Measurements from ENCODE around the gene C7orf57. TPM values are rescaled to one million over a fixed set of nuclear protein-coding genes. Genes with fewer than 3 reads are reported as not detected.
"Not testable (repeated sequence)": the region's sequence is repeated elsewhere in the genome, so short reads cannot be mapped to it uniquely, and the experiment has no call there.

C7orf57 gene
- total RNA-seq, 2 experiments from 2014 or later, result 0.33 to 0.46 TPM

DNA sequence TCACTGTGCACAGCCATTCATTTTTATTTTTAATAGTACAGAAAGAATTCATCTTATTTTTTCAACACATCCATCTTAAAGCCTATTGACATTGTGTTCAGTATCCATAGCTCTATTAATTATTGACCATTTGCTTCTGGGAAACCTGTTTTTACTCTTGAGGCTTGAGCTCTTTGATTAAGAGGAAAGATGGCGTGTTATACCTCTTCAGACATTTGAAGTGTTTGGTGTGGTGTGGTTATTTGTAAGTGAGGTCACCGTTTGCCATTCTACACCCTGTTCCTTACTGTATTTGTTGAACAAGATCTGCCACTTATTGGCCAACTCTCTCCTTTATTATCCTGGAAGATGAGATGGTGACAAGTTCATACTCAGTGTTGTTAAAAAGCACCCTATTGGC lies 18.4 kb downstream of the C7orf57 start:
- CTCF ChIA-PET, result interaction anchor here (1.1 kb wide), 1 partner anchor 28 kb away, joined by 3 read pairs; no protein-coding TSS in a partner anchor
- ATAC-seq, result no peak
- H3K4me1 Mint-ChIP-seq, result peaks cover 10% of the 10 kb centered on the region

DNA sequence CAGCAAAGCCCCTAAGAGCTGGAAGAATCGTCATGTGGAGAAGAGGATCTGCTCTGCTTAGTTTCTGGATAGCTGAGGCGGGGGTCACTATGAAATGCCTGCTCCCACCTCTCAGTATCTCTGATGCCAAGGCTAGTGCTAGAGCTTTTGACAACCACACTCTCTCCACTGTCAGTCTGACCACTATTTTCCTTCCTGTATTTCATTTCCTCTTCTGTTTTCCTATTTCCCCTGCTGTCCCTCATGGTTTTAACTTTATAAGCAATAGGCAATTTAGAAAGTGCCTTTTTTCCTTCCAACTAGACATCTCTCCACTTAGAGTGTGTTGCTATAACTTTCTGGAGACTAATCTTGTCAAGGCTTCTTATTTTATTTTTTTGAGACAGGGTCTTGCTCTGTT lies 23.6 kb downstream of the C7orf57 start:
- H3K4me1 Mint-ChIP-seq, result no peaks in the 10 kb centered on the region
- ATAC-seq, result no peak

More for the DNA sequence above, 18.4 kb downstream of the C7orf57 start:
- peaks cover 8% of the 10 kb centered on the region for H3K9me3 Mint-ChIP-seq (ENCODE audit: low read depth)
- H3K27ac Mint-ChIP-seq, result no peak overlapping the region
- intact Hi-C loops (cut with DNase I, micrococcal nuclease), result loop anchor here in 1 of 2 experiments (1.0 kb wide), 1 partner anchor 32 kb away; no protein-coding TSS in a partner anchor
- no peaks in the 10 kb centered on the region for H3K36me3 Mint-ChIP-seq (ENCODE audit: low read depth)
- H3K27me3 Mint-ChIP-seq, result no peaks in the 10 kb centered on the region
- no peak overlapping the region for H3K4me3 Mint-ChIP-seq
- POLR2A ChIA-PET, result no interaction called here
- DNase-seq, result no peak

DNA sequence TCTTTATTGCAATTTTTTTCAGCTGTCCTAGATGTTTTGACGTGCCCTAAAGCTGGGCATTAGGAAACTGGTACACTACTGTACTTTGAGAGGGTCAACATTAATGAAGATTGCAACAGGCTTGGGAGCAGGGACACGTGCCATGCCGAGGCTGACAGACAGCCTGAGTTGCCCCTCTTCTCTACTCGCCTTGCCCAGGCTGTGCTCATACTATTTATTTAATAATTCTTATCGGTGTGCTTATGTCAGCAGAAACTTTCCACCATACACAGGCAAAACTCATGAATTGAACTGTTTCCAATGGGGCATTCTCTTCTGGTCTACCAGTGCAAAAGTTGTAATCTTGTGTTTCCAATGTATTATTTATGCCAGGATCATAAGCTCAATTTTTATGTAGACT lies 24.4 kb downstream of the C7orf57 start:
- ATAC-seq (no peak), DNase-seq (no peak)
- no peak overlapping the region for H3K27ac Mint-ChIP-seq
- POLR2A ChIA-PET, result no interaction called here
- peaks cover 10% of the 10 kb centered on the region for H3K36me3 Mint-ChIP-seq (ENCODE audit: low read depth)
- H3K9me3 Mint-ChIP-seq (ENCODE audit: low read depth), result peaks cover 14% of the 10 kb centered on the region
- H3K27me3 Mint-ChIP-seq, result no peaks in the 10 kb centered on the region
- intact Hi-C loops (cut with DNase I, micrococcal nuclease), result no loop called here
- no peak overlapping the region for H3K4me3 Mint-ChIP-seq
- CTCF ChIA-PET, result interaction anchor here (0.6 to 1.0 kb wide), 2 partner anchors 11 to 115 kb away, joined by 3 to 4 read pairs; no protein-coding TSS in a partner anchor
- H3K4me1 Mint-ChIP-seq, result no peaks in the 10 kb centered on the region

More for the DNA sequence above, 23.6 kb downstream of the C7orf57 start:
- peaks cover 8% of the 10 kb centered on the region for H3K36me3 Mint-ChIP-seq (ENCODE audit: low read depth)
- no peaks in the 10 kb centered on the region for H3K27me3 Mint-ChIP-seq
- H3K9me3 Mint-ChIP-seq (ENCODE audit: low read depth), result peaks cover 12% of the 10 kb centered on the region
- no peak overlapping the region for H3K4me3 Mint-ChIP-seq
- ChIA-PET POLR2A (no interaction called here), CTCF (no interaction called here)
- intact Hi-C loops (cut with DNase I, micrococcal nuclease), result no loop called here
- H3K27ac Mint-ChIP-seq, result no peak overlapping the region
- DNase-seq, result no peak

DNA sequence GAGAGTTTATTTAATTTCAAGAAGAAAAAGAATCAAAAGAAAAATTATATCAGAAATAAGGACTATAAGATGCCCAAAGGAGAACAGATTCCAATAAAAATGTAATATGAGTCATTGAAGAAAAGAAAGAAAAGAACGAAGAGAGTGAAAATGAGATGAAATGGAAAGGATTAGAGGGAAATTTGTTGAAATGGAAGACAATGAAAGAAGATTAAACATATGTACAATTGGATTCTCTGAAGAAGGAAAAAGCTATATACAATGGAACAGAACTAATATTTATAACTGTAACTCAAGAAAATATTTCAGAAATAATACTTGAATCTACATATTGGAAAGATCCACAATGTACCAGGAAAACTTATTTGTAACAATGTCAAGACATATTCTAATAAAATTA lies 28.6 kb downstream of the C7orf57 start:
- DNase-seq, result no peak
- POLR2A ChIA-PET, result no interaction called here
- CTCF ChIA-PET, result interaction anchor here (1.7 kb wide), 1 partner anchor 119 kb away, joined by 5 read pairs; no protein-coding TSS in a partner anchor
- peaks cover 10% of the 10 kb centered on the region for H3K36me3 Mint-ChIP-seq (ENCODE audit: low read depth)
- H3K27ac Mint-ChIP-seq, result no peak overlapping the region
- intact Hi-C loops (cut with DNase I, micrococcal nuclease), result no loop called here
- no peak for ATAC-seq
- H3K4me3 Mint-ChIP-seq, result no peak overlapping the region
- peaks cover 2% of the 10 kb centered on the region for H3K27me3 Mint-ChIP-seq
- H3K9me3 Mint-ChIP-seq (ENCODE audit: low read depth), result peaks cover 7% of the 10 kb centered on the region
- H3K4me1 Mint-ChIP-seq, result no peaks in the 10 kb centered on the region

DNA sequence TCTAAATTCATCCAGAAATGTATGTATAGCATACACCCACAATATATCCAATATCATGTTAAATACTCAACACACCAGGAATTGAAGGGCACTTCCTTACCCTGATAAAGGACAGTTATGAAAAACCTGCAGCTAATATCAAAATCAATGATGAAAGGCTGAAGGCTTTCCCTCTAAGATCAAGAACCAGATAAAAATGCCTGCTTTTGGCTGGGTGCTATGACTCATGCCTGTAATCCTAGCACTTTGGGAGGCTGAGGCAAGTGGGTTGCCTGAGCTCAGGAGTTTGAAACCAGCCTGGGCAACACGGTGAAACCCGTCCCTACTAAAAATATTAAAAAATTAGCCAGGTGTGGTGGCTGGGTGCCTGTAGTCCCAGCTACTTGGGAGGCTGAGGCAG lies 32.1 kb downstream of the C7orf57 start:
- intact Hi-C loops (cut with DNase I, micrococcal nuclease), result no loop called here
- DNase-seq (no peak), ATAC-seq (no peak)
- ChIA-PET POLR2A (no interaction called here), CTCF (interaction anchor here (1.1 kb wide), 1 partner anchor 122 kb away, joined by 3 read pairs; no protein-coding TSS in a partner anchor)
- peaks cover 12% of the 10 kb centered on the region for H3K9me3 Mint-ChIP-seq (ENCODE audit: low read depth)
- H3K27ac Mint-ChIP-seq, result no peak overlapping the region
- peaks cover 2% of the 10 kb centered on the region for H3K27me3 Mint-ChIP-seq
- H3K36me3 Mint-ChIP-seq (ENCODE audit: low read depth), result peaks cover 14% of the 10 kb centered on the region
- H3K4me1 Mint-ChIP-seq, result no peaks in the 10 kb centered on the region
- H3K4me3 Mint-ChIP-seq, result no peak overlapping the region

DNA sequence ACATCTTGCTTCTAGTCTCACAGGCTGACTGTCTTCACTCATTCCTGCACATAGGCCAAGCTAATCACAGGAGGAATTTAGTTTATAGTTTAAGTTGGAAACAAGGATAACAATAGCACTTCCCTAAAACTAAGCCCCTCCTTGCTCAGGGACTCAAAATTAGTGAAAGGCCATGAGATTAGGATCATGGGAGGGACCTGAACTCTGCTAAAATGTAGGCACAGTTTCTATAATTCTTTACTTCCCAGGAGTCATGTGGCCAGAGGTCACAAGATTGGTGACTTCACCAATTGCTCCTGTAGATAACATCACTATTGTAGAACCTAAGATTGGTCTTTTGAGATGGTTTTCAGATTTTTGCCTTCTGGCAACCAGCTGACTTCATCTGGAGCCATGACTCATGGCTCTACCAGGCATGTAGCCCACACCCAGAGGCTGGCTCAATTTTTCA lies 38.9 kb downstream of the C7orf57 start:
- H3K4me1 Mint-ChIP-seq, result peaks cover 10% of the 10 kb centered on the region
- POLR2A ChIA-PET, result interaction anchor here (0.6 kb wide), 1 partner anchor 189 kb away, joined by 3 read pairs; no protein-coding TSS in a partner anchor
- ATAC-seq (peak; percentile 72), DNase-seq (no peak)
- H3K27ac Mint-ChIP-seq, result no peak overlapping the region
- H3K4me3 Mint-ChIP-seq, result no peak overlapping the region
- intact Hi-C loops (cut with DNase I, micrococcal nuclease), result no loop called here
- H3K36me3 Mint-ChIP-seq (ENCODE audit: low read depth), result peaks cover 4% of the 10 kb centered on the region
- no peaks in the 10 kb centered on the region for H3K27me3 Mint-ChIP-seq
- H3K9me3 Mint-ChIP-seq (ENCODE audit: low read depth), result peaks cover 5% of the 10 kb centered on the region
- CTCF ChIA-PET, result no interaction called here

DNA sequence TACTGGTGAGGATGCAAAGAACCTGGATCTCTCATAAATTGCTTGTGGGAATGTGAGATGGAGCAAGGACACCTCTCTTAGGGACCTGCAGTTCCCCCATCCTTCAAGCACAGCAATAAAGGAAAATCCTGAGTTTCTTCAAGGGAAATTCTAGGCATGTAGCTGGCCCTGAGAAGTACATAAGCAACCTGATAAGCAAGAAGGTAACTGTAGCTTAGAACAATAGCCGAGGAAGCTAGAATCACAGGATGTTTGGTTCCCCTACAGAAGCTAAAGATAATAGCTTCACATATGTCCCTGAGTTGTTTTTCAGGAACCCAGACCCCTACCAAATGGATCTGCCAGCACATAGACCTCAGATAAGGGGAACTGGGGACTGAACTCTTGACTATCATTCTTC lies 42.1 kb downstream of the C7orf57 start:
- intact Hi-C loops (cut with DNase I, micrococcal nuclease), result no loop called here
- H3K27ac Mint-ChIP-seq, result no peak overlapping the region
- peaks cover 11% of the 10 kb centered on the region for H3K4me1 Mint-ChIP-seq
- ChIA-PET CTCF (interaction anchor here (1.5 kb wide), 1 partner anchor 33 kb away, joined by 4 read pairs; no protein-coding TSS in a partner anchor), POLR2A (no interaction called here)
- ATAC-seq (no peak), DNase-seq (no peak)
- H3K4me3 Mint-ChIP-seq, result no peak overlapping the region
- no peaks in the 10 kb centered on the region for H3K9me3 Mint-ChIP-seq (ENCODE audit: low read depth)
- H3K36me3 Mint-ChIP-seq (ENCODE audit: low read depth), result no peaks in the 10 kb centered on the region
- H3K27me3 Mint-ChIP-seq, result no peaks in the 10 kb centered on the region

DNA sequence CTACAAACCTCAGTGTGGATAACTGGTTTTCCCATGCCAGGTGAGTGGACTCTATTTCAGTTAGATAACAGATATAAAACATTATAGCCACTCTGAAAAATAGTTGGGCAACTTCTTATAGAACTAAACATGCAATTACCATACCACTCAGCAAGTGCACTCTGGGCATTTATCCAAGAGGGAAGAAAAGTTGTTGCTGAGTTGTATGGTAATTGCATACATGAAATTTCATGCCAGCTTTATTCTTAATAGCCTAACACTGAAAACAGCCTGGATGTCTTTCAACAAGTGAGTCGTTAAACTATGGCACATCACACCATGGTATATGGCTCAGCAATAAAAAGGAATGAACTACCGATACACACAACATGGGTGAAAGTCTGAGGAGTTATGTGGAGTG lies 43.1 kb downstream of the C7orf57 start:
- Mint-ChIP-seq H3K4me3 (no peak overlapping the region), H3K9me3 (ENCODE audit: low read depth) (no peaks in the 10 kb centered on the region), H3K27me3 (no peaks in the 10 kb centered on the region), H3K36me3 (ENCODE audit: low read depth) (no peaks in the 10 kb centered on the region), H3K4me1 (peaks cover 22% of the 10 kb centered on the region), H3K27ac (no peak overlapping the region)
- POLR2A ChIA-PET, result no interaction called here
- ATAC-seq (no peak), DNase-seq (no peak)
- intact Hi-C loops (cut with DNase I, micrococcal nuclease), result no loop called here
- CTCF ChIA-PET, result interaction anchor here (0.6 kb wide), 1 partner anchor 801 kb away, joined by 3 read pairs; no protein-coding TSS in a partner anchor

DNA sequence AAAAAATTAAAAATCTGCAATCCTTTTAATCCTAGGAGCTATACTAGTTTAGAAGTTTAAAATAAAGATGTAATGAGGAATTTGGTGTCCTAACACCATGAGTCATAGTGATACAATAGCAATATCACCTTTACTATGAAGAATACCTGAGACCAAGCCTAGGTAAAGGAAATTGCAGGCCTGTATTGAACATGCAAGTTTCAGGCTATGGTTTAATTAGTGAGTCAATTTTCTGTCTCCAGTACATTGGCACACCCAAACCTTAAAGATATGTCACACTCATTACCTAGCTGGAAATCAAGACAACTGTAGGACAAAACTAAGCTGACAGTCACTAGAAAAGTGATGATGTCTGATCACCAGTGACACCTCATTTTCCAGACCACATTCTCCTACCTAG lies 47.0 kb downstream of the C7orf57 start:
- POLR2A ChIA-PET, result interaction anchor here (1.6 kb wide), 1 partner anchor 13 kb away, joined by 3 read pairs; no protein-coding TSS in a partner anchor
- H3K27ac Mint-ChIP-seq, result peak overlapping the region; percentile 67

DNA sequence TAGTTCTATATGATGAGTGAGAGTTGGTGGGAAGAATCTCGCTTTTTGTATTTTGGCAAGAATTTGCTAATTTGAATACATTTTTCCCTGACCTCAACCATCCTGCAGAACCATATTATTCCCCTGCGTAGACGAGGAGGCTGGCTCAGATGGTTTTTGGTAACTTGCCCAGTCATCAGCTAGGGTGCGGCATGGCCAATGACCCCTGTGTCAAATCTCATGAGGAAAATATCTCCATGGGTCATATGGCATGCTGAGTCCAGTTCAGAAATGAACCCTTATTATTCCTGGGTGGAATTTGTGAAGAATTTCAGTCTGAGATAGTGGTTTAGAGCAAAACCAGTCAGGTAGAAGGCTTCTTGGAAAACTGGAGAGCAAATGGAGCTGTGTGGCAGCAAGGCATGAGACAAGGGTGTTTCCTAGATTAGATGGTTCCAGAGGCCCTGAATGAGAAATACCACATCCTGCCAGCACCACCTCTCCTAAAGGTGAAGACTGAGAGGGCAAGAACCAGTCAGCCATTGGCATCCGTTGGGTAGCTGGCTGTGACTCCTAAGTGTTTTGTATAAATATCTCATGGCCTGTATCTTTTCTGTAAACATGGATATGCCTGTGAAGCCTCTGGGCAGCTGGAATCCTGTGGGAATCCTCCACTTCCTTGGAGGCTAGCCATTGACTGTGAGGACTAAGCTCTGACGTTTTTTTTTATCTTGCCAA lies 47.9 kb downstream of the C7orf57 start:
- intact Hi-C loops (cut with DNase I, micrococcal nuclease), result no loop called here
- Mint-ChIP-seq H3K4me1 (peaks cover 55% of the 10 kb centered on the region), H3K9me3 (ENCODE audit: low read depth) (no peaks in the 10 kb centered on the region), H3K36me3 (ENCODE audit: low read depth) (no peaks in the 10 kb centered on the region), H3K27ac (peak overlapping the region; percentile 75), H3K4me3 (no peak overlapping the region), H3K27me3 (no peaks in the 10 kb centered on the region)
- ChIA-PET POLR2A (interaction anchor here (0.6 to 1.6 kb wide), 2 partner anchors 10 to 12 kb away, joined by 3 read pairs; no protein-coding TSS in a partner anchor), CTCF (interaction anchor here (0.6 to 5.1 kb wide), 4 partner anchors 26 to 216 kb away, joined by 3 to 22 read pairs (median 4); no protein-coding TSS in a partner anchor)
- ATAC-seq (peak; percentile 17), DNase-seq (peak; percentile 61)

More for the DNA sequence above, 47.0 kb downstream of the C7orf57 start:
- ATAC-seq; H3K36me3 Mint-ChIP-seq (ENCODE audit: low read depth); H3K27me3 Mint-ChIP-seq; intact Hi-C loops (cut with DNase I, micrococcal nuclease); H3K4me3 Mint-ChIP-seq; H3K9me3 Mint-ChIP-seq (ENCODE audit: low read depth); DNase-seq: not testable (repeated sequence)
- CTCF ChIA-PET, result interaction anchor here (0.6 to 5.1 kb wide), 4 partner anchors 21 to 29 kb away, joined by 3 to 22 read pairs (median 4); no protein-coding TSS in a partner anchor
- peaks cover 47% of the 10 kb centered on the region for H3K4me1 Mint-ChIP-seq

DNA sequence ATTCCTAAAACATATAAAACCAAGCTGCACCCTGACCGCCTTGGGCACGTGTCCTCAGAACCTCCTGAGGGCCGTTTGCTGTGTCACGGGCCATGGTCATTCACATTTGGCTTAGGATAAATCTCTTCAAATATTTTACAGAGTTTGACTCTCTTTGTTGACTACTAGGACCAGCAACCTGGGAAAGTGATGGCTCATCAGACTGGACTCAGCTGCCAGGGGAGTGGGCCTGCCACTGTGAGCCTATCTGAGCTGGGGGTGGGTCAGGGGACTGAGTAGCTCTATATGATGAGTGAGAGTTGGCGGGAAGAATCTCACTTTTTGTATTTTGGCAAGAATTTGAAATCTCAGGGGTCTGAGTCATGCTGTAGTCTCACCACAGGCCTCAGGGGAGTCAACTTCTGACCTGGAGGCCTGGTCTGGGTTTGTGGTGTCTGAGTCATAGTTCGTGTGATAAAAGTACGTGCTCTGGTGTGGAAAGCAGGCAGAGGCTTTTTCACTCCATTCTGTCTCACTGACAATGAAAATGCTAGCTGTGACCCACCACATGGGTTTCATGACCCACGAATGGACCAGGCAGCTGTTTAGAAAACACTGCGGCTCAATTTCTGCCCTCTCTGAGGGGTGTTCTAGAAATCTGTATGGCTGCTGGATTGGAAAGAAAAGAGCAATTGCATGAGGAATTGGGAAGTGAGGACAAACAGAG lies 49.5 kb downstream of the C7orf57 start:
- no peaks in the 10 kb centered on the region for H3K27me3 Mint-ChIP-seq
- ChIA-PET POLR2A (no interaction called here), CTCF (interaction anchor here (1.1 to 5.1 kb wide), 3 partner anchors 25 to 106 kb away, joined by 3 to 22 read pairs (median 4); no protein-coding TSS in a partner anchor)
- no peaks in the 10 kb centered on the region for H3K36me3 Mint-ChIP-seq (ENCODE audit: low read depth)
- peak overlapping the region; percentile 96 for H3K27ac Mint-ChIP-seq
- peaks cover 58% of the 10 kb centered on the region for H3K4me1 Mint-ChIP-seq
- intact Hi-C loops (cut with DNase I, micrococcal nuclease), result loop anchor here (1.0 to 2.0 kb wide), 6 partner anchors 32 to 214 kb away; partner anchors contain the start of genes C7orf57 (in 2 of the 2) and HUS1 (in 2 of the 2)
- H3K9me3 Mint-ChIP-seq (ENCODE audit: low read depth), result no peaks in the 10 kb centered on the region
- peak overlapping the region; percentile 47 for H3K4me3 Mint-ChIP-seq
- peak; percentile 88 for DNase-seq
- peak; percentile 57 for ATAC-seq

All from activated CD4-positive, alpha-beta T cell treated with anti-CD3 and anti-CD28 coated beads for 36 hours (primary cell).